Measurements from ENCODE around the gene TMEM147.

GRCh38 chr19:35525873-35526272 lies 19.6 kb upstream of the TMEM147 start:
- no peak for TF ChIP-seq CTCF (IDR thresholded peaks at IDR 0.05)
- no peak for TF ChIP-seq POLR2A (IDR thresholded peaks at IDR 0.05)

Measured in uterus (tissue), 2 donors.